NCI-H146 treated with DMSO at 0.1 percent for 48 hours (cell line): ENCODE data around the gene GGTLC2.
A peak's percentile ranks its signal among the peaks of the same experiment; 100 is the strongest.
"Not testable (repeated sequence)": the region's sequence is repeated elsewhere in the genome, so short reads cannot be mapped to it uniquely, and the experiment has no call there.

Source experiments
- DNase-seq: peaks from one replicate; lab custom pipeline; 2025; ENCODE audit not compliant: unreplicated experiment; lab: John Stamatoyannopoulos, UW

Gene GGTLC2

DNA sequence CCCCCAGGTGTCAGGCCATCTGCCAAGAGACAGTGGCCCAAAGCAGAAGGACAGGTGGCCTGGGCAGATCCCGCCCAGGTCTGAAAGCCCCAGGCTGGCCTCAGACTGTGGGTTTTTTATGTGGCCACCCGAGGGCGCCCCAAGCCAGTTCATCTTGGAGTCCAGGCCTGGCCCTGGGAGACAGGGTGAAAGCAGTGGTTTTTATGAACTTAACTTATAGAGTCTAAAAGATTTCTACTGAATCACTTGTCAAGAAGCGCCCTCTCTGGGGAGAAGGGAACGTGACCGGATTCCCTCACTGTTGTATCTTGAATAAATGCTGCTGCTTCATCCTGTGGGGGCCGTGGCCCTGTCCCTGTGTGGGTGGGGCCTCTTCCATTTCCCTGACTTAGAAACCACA lies 8.2 kb upstream of the GGTLC2 start:
- not testable (repeated sequence) for DNase-seq

DNA sequence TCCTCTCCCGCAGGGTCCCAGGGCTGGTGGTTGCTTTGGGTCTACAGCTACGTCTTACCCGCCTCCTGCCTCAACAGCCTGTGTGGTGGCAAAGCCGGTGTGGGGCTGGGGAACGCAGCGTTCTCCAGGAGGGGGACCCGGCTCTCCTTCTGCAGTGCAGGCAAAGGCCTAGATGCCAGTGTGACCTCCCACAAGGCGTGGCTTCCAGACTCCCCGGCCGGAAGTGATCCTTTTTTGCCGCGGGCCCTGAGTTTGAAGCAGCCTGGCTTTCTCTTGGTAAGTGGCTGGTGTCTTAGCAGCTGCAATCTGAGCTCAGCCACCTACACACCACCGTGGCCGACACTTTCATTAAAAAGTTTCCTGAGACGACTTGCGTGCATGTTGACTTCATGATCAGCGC lies 6.1 kb upstream of the GGTLC2 start:
- not testable (repeated sequence) for DNase-seq

DNA sequence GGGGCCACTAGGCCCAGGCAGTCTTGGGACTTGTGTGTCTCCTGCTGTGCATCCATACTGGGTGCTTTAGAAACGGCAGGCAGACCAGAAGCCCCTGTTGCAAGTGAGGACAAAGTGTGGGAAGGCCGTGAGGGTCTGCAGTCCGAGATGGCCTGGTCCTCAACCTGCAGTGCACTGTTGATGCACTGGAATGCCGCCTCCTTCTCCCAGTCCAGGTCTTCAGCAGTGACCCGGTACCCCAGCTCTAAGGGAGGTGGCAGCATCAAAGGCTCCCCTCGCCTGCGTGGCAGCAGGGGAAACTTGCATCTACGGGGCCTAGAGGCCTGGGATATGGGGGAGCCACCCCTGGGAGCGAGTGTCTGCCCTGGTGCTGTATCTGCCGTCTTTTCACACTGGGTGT lies 2.2 kb upstream of the GGTLC2 start:
- not testable (repeated sequence) for DNase-seq

DNA sequence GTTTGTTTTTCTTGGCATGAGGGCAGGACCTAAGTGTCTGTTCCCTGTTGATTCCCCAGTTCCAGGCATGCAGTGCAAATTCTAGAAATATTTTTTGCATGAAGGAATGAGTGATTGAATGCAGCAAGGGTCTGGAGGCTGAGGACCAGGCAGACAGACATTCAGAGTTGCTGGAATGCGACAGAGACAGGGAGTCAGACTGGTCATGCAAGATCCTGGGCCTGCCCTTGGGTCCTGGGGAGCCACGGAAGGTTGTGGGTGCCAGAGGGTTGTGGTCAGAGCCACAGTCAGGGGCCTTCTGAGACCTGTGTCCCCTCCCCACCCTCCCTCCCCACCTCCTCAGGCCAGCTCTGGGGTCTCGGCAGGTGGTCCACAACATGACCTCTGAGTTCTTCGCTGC lies 1.6 kb downstream of the GGTLC2 start:
- DNase-seq: not testable (repeated sequence)

DNA sequence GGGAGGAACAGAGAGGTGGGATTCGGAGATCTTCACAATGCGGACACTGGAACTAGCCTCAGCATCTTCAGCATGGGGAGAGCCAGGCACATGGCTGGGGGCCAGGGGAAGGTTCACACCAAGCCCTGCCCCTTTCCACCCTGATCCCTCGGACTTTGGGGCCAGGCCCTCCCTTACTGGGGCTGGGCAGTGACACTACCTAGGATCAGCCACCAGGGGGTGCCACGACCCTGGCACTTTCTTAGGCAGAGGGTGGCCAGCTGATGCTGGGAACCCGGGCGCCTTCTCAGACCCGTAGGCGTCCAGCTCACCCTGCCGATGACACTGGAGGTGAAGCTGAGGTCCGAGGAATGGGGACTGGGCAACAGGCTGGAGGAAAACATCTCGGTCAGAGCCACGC lies 3.5 kb downstream of the GGTLC2 start:
- DNase-seq: not testable (repeated sequence)

DNA sequence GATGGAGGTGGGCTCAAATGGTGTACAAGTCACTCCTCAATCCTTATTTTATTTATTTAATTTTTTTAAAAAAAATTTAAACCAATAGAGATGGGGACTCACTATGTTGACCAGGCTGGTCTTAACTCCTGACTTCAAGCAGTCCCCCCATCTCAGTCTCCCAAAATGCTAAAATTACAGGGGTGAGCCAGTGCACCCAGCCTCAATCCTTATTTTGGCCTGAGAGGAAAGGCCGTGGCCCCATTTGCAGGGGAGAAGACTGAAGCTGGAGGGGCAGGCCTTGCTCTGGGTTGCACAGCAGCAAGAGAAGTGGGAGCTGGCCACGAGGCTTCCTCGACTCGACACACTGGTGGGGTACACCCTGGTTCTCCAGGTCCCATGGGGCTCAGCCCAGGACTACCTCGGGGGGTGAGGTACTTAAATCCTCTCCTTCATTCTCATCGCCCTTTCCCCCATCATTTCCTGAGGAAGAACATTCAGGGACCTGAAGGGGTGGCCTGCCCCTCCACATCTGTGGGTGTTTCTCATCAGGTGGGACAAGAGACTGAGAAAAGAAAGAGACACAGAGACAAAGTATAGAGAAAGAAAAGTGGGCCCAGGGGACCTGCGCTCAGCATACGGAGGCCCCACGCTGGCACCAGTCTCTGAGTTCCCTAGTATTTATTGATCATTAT lies 4.6 kb downstream of the GGTLC2 start:
- not testable (repeated sequence) for DNase-seq

DNA sequence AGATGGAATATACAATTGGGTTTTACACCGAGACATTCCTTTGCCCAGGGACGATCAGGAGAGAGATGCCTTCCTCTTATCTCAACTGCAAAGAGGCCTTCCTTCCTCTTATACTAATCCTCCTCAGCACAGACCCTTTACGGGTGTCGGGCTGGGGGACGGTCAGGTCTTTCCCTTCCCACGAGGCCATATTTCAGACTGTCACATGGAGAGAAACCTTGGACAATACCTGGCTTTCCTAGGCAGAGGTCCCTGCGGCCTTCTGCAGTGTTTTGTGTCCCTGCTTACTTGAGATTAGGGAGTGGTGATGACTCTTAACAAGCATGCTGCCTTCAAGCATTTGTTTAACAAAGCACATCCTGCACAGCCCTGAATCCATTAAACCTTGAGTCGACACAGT lies 5.3 kb downstream of the GGTLC2 start:
- DNase-seq: not testable (repeated sequence)

DNA sequence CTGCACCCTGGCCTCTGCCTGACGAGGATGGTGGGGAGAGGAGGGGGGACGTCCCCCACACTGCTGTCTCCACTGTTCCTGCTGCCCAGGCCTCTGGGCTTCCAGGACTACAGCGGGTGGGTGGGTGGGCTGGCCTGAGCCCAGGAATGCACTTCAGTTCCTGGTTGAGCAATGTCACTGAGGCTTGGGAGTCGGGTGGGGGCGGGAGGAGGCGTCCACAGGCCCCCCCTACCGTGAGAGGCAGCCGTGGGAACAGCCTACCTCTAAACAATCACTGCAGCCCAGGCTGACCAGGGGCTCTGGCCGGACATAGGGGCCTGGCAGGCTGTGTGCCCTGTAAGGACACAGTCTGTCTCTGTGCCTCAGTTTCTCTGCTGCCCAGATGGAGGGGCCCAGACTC lies 6.0 kb downstream of the GGTLC2 start:
- not testable (repeated sequence) for DNase-seq

DNA sequence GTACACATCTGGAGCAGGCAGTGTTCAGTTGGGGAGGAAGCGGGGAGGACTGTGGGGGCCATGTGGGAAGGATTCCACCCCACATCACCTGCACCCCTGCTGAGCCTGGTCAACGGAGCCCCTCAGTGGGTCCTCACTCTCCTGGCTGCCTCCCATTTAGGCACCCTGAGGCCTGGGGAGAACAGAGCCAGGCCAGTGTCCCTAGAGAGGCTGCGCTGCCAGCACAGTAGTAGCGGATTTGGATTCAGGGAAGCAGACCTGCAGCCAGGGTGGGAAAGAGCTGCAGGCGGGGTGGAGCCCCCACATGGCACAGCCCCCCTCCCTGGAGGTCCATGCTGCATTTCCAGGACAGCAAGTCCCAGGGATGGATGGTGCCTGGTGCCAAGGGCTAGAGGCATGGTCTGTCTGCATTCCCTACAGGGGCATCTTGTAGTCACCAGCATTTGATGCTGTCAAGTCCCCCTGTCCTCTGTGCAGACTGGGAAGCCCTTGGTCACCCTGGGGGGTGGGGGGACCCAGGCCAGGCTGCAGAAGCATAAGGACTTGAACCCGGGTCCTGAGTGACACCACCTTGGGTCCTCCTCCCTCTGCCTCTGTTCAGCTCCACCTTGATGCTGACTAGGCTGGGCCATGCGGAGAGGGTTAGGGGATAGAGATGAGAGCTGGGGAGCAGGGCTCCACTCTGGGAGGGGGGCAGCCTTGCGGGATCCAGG lies 6.5 kb downstream of the GGTLC2 start:
- not testable (repeated sequence) for DNase-seq

DNA sequence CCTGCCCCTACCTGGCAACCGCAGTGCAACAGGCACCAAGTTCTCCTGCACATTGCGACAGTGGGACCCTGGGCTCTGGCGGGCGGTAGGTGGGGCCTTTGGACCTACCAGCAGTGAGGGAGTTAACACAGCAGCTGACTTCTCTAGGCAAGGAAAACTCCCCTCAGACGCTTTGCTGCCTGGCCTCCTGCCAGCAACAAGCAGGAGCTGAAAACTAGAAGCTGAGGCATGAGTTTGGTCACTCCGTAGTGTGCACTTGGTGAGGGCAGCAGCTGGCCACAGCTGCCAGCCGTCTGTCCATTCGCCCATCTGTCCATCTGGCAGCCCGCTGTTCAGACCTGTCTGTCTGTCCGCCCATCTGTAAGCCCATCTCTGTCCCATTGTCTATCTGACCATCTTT lies 7.2 kb downstream of the GGTLC2 start:
- not testable (repeated sequence) for DNase-seq

DNA sequence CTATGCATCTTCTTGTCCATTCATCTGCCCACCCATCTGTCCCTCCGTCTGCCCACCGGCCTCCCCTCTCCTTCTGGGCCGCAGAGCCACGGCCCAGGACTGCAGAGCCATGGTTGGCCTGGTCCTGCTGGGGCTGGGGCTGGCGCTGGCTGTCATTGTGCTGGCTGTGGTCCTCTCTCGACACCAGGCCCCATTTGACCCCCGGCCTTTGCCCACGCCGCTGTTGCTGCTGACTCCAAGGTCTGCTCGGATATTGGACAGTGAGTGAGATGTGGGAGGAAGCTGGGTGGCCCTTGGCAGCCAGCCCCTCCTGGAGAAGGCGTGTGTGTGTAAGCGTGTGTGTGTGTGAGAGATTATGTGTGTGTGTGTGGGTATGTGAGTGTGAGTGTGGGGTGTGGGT lies 7.7 kb downstream of the GGTLC2 start:
- DNase-seq: not testable (repeated sequence)

DNA sequence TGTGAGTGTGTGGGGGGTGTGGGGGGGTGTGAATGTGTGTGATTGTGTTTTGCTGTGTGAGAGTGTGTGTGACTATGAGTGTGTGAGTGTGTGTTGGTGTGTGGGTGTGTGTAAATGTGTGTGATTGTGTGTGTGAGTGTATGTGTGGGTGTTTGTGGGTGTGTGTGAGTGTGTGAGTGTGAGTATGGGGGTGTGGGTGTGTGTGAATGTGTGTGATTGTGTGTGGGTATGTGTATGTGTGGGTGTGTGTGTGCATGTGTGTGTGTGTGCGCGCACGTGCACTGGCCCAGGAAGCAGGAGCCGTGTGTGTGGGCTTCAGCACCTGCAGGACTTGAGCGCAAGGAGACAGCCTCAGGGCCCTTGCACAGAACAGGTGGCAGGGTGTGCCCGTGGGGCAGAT lies 8.2 kb downstream of the GGTLC2 start:
- DNase-seq: not testable (repeated sequence)

DNA sequence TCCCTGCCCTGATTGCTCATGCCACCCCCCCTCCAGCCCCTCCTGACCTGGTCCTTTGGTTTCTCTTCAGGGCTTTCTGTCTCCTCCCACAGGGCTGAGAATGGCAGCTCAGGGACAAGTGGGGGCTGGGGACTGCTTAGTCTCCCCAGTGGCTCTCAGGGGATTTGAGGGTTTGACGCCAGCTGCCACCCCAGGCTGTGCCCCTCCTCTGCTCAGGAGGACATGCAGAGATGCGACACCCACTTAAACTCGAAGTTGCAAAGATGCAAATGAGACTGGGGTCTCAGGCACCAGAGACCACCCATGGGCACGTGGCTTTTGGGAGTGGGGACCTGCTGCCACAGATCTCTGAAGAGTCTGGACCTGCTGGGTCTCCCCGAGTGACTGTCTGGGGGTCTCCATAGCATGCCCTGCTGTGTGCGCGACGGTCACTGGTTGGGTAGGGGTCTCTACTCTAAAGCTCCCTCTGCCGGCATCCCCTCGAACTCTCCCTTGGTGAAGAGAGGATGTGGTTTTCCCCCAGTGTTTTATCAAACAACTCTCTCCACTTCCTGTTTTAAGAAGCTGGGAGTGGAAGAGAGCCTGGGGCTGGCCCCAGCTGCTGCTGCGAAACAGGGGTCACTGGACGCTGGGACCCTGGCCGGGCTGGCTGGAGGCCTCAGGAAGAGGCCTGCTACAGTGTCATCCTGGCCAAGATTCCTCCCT lies 9.4 kb downstream of the GGTLC2 start:
- not testable (repeated sequence) for DNase-seq

DNA sequence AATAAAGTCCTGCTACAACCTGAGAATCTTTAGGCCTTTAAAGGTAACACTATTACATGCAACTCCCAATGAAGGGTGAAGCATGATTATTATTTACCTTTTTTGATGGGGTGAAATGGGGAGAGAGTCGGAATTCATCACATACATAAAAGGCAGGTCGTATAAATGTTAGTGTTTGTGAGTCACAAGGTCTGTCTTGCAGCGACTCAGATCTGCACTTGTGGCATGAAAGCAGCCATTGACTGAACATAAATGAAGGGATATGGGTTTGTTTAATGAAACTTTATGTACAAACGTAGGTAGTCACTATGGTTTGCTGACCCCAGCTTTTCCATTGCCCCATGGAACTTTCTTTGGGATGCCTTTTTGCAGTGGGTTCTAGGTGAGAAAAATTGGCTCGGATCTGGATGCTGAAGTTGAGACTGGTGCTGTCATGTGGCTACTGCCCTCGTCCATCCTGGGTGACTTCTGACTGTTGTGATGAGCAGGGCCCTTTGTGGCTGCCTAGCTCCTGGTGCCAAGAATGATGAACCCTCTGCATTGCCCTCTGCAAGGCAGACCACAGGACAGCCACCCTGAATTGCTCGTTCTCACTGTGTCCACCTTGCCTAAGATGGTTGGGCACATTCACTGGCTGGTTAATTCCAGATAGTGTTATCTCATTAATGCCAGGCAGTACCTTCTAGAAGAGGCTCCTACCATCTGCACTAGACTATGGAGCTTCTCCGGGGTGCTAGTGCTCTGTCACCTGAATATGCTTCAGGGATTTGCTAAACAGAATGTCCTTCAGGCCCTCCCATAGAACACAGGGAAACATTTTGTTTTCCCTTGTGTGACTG lies 11.3 kb downstream of the GGTLC2 start:
- DNase-seq: no peak

DNA sequence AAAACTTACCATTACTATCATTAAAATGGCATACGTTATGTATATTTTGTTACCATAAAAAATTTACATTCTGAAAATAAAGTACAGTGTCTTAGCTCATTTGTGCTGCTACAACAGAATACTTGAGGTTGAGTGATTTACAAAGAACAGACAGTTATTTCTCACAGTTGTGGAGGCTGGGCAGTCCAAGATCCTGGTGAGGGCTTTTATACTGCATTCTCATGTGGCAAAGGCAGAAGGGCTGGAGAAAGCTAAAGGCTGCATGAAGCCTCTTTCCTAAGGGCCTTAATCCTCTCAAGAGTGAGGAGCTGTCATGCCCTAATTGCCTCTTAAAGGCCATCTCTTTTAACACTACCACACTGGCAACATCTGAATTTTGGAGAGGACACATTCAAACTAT lies 13.3 kb downstream of the GGTLC2 start:
- DNase-seq: no peak

DNA sequence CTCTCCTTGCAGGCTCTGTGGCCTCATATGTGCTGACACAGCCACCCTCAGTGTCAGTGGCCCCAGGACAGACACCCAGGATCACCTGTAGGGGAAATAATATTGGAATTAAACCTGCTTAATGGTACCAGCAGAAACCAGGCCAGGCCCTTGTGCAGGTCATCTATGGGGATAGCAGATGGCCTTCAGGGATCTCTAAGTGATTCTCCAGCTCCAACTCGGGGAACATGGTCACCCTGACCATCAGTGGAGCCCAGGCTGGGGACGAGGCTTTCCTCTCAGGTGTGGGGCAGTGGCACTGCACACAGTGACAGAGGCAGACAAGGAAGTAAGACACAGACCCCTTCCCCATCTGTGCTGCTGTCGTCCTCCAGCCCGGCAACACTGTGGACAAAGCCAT lies 16.9 kb downstream of the GGTLC2 start:
- DNase-seq: no peak

DNA sequence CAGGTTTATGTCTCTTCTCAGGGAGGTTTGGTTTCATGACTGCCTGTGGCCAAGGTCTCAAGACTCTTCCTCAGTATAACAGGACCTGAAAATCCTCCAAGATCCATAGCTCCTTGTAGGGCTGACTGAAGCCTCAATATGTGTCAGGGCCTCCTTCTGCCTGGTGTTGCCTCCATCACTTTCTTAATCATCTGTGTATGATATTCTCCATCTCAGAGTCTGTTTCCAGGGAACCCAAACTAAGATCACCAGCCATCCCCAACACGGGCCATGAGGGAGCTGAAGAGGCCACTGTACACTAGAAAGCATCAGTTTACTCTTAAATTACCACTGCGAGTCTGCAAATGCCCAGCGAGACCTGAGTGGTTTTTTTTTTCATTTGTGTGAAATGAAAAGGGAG lies 17.7 kb downstream of the GGTLC2 start:
- no peak for DNase-seq

DNA sequence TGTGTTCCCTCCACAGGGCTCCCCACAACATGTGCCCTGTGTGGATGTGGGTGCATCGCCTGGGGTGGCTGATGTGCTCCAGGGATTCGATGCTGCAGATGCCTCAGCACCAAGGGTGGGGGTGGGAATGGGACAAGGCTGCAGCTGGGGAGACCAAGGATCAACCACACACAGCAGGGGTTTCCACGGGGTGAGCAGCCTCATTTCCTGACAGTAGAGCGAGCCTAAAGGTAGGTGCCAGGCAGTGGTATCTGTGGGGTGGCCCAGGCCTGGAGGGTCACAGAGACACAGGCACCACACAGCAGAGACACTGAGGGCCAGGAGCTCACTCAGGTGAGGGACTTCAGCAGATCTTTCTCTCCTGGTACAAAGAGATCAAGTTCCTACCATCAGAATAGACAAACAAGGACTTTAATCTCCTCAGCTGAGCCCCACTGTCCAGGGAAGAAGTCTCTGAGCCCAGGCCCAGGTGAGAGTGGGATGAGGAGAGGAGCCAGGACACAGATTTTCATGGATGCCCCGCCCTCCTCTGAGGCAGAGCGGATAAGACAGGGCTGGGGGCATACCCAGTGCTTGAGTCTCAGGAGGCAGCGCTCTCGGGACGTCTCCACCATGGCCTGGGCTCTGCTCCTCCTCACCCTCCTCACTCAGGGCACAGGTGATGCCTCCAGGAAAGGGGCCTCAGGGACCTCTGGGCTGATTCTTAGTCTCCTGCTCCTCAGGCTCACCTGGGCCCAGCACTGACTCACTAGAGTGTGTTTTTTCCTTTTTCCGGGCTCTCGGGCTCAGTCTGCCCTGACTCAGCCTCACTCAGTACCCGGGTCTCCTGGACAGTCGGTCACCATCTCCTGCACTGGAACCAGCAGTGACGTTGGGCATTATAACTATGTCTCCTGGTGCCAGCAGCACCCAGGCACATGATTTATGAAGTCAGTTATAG lies 19.7 kb downstream of the GGTLC2 start:
- no peak for DNase-seq

DNA sequence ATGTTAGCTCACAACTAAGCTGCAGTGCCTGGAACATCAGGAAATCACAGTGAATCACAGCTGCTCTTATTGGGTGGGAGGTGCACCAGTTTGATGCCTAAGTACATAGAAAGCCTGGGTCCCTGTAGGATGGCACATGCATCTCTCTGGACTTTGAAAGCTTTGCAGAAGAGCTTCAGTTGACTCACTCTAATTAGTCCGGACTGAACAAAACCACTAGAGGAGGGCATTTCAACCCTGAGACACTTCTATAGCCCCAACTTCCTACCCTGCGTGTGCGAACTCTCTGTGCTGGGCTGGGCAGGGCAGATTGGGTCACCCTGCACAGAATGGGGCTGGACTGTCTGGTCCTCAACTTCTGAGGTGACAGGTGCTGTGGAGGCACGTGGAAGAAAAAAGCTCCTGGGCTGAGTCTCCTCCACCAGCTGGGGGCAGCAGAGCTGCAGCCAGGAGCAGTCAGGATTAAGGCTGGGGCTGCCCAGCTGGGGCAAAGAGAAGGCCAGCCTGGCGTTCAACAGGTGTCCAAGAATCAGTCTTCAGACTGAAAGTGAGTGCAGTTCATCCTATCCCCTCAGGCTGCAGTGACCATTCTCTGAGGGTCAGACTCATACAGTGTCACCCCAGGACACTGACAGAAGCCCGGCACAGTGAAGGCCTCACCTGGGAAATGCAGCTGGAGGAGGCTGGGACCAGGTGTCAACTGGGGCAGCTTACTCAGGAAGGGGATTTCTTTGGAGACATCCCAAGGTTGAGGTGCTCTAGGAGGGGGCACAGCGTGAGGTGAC lies 22.1 kb downstream of the GGTLC2 start:
- peak; percentile 4 for DNase-seq
